Ovary (tissue), 3 donors: ENCODE data around the gene MCFD2.

Experiments
- POLR2A ChIP-seq: fragments of 450-650 bp; IDR thresholded peaks from one replicate; pipeline ENCODE4 v1.6.1; 2017; ENCODE audit warnings: antibody characterized with exemption, mild to moderate bottlenecking, moderate library complexity
- TF ChIP-seq, protein P1 (sequence below), 3 donors: fragments of 450-650 bp in 2 of 3; fragments of 200-600 bp in 1 of 3; IDR thresholded peaks; one replicate each; pipeline versions ENCODE4 v1.5.1 to v1.8.0; 2016 to 2022; ENCODE audit warnings: antibody characterized with exemption in 3 of 3, mild to moderate bottlenecking in 1 of 3
- donor health status: DM: no; HTN: no; CAD: no.

DNA sequence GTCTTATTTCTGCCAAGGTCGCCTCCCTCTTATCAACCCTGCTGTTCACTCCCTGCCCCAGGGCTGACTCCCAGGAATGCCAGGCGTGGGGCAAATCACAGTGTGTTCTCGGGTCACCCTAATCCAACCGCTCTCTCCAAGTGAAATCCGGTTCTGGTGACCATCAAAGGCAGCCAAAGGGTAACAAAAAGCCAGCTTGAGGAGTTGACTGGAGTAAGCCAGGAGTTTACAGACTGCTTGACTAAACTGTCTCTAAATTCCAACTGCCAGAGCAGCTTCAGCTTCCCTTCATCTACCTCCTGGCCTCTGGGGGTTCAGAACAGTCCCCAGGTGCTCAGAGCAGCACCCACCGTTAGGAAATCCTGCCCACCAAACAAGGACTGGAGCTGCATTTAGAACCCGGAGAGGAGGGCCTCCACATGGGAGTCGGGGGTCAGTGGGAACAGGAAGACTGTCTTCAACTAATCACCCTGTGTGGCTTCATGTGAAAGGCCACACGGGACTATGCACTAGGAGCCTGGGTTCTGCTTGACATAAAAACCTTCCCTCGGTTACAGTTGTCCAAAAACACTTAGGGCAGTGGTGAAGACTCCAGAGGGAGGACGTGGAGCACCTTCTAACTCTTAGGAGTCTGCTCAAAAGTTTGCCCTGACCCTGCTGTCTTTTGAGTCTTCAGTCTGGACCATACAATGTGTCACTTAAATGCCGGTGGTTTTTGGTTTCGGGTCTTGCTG, 24.2 kb upstream of the MCFD2 start:
- no peak for TF ChIP-seq POLR2A
- TF ChIP-seq, protein P1, sequence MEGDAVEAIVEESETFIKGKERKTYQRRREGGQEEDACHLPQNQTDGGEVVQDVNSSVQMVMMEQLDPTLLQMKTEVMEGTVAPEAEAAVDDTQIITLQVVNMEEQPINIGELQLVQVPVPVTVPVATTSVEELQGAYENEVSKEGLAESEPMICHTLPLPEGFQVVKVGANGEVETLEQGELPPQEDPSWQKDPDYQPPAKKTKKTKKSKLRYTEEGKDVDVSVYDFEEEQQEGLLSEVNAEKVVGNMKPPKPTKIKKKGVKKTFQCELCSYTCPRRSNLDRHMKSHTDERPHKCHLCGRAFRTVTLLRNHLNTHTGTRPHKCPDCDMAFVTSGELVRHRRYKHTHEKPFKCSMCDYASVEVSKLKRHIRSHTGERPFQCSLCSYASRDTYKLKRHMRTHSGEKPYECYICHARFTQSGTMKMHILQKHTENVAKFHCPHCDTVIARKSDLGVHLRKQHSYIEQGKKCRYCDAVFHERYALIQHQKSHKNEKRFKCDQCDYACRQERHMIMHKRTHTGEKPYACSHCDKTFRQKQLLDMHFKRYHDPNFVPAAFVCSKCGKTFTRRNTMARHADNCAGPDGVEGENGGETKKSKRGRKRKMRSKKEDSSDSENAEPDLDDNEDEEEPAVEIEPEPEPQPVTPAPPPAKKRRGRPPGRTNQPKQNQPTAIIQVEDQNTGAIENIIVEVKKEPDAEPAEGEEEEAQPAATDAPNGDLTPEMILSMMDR (IDR thresholded peaks at IDR 0.05) = no peak
